Measurements from ENCODE around the gene LPCAT1.
"Not testable (repeated sequence)": the region's sequence is repeated elsewhere in the genome, so short reads cannot be mapped to it uniquely, and the experiment has no call there.

Gene LPCAT1

GRCh38 chr5:1540831-1541701 is 17.3 kb upstream of the LPCAT1 start:
- no peak for DNase-seq

- DNase-seq, result no peak
Measured at GRCh38 chr5:1540166-1540565, 16.4 kb upstream of the LPCAT1 start.

- DNase-seq, result not testable (repeated sequence)
Measured at GRCh38 chr5:1539393-1540161, 15.8 kb upstream of the LPCAT1 start.

- DNase-seq, result no peak
Measured at GRCh38 chr5:1538741-1539392, 15.1 kb upstream of the LPCAT1 start.

GRCh38 chr5:1538276-1538675 is 14.5 kb upstream of the LPCAT1 start:
- no peak for DNase-seq

- no peak for DNase-seq
Measured at GRCh38 chr5:1537603-1538154, 13.9 kb upstream of the LPCAT1 start.

GRCh38 chr5:1536871-1537602 is 13.3 kb upstream of the LPCAT1 start:
- no peak for DNase-seq

- DNase-seq, result no peak
Measured at GRCh38 chr5:1536322-1536845, 12.6 kb upstream of the LPCAT1 start.

GRCh38 chr5:1535646-1536045 is 11.9 kb upstream of the LPCAT1 start:
- DNase-seq, result no peak

GRCh38 chr5:1532384-1532783 is 8.6 kb upstream of the LPCAT1 start:
- no peak for DNase-seq

GRCh38 chr5:1529498-1529897 is 5.7 kb upstream of the LPCAT1 start:
- no peak for DNase-seq

GRCh38 chr5:1527533-1528205 is 3.9 kb upstream of the LPCAT1 start:
- no peak for DNase-seq

GRCh38 chr5:1526681-1527131 is 2.9 kb upstream of the LPCAT1 start:
- no peak for DNase-seq

- no peak for DNase-seq
Measured at GRCh38 chr5:1526190-1526631, 2.5 kb upstream of the LPCAT1 start.

GRCh38 chr5:1525624-1526189 is 1.9 kb upstream of the LPCAT1 start:
- DNase-seq, result no peak

- DNase-seq, result no peak
Measured at GRCh38 chr5:1524799-1525623, 1.3 kb upstream of the LPCAT1 start.

GRCh38 chr5:1524481-1524798 is 680 bp upstream of the LPCAT1 start:
- DNase-seq, result no peak

- no peak for DNase-seq
Measured at GRCh38 chr5:1523480-1523792, 324 bp downstream of the LPCAT1 start.

- DNase-seq, result no peak
Measured at GRCh38 chr5:1522601-1523479, 920 bp downstream of the LPCAT1 start.

Data from cerebellar nuclear complex (tissue), 1 donor.